K562 treated with DMSO at 1 percent for 4 hours (cell line): ENCODE data around the gene CEP126. TPM values are rescaled to one million over a fixed set of nuclear protein-coding genes. Genes with fewer than 3 reads are reported as not detected.

Experiments used
- total RNA-seq: library from RNA; unstranded; fragments of 300-600 nt; gene quantifications from 2 replicates; pipeline ENCODE4 v1.2.3, GENCODE V29; 2022; ENCODE audit not compliant: insufficient read depth

CEP126 gene, protein sequence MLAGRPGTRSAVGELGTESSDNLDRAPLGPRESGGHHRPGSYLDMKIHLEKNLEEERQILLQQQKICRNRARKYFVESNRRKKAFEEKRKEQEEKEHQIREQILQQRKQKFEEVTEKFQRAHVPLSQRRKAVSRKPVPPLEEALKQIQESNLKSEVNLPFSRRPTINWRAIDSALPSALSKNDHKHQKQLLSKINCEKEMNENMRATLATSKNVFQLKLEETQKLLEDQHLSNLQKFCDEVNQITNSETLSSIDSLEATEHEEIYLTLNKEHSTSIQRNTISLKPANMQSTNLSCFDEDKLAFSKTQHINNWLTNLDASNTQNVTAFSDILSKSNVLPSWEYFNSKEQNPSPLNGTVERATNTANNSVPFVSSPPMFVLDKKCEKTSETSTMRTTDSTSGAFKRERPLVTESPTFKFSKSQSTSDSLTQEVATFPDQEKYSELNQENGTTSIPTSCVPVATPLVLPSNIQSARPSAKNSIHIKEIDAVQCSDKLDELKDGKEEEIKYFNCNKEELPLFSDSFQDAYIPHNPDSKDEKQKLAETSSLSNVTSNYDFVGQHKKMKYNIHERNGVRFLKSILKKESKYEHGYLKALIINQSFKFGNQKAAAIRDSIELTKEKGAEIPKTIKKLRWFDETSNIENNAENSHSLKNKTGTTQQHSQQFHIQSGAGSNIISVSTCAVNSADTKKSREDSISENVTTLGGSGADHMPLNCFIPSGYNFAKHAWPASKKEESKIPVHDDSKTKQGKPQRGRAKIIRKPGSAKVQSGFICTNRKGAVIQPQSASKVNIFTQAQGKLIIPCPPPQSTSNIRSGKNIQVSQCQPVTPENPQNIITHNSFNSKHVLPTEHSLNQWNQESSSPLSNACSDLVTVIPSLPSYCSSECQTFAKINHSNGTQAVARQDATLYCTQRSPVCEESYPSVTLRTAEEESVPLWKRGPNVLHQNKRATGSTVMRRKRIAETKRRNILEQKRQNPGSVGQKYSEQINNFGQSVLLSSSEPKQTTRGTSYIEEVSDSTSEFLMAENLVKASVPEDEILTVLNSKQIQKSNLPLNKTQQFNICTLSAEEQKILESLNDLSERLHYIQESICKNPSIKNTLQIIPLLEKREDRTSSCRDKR
- total RNA-seq, result not detected in 2 replicates

DNA sequence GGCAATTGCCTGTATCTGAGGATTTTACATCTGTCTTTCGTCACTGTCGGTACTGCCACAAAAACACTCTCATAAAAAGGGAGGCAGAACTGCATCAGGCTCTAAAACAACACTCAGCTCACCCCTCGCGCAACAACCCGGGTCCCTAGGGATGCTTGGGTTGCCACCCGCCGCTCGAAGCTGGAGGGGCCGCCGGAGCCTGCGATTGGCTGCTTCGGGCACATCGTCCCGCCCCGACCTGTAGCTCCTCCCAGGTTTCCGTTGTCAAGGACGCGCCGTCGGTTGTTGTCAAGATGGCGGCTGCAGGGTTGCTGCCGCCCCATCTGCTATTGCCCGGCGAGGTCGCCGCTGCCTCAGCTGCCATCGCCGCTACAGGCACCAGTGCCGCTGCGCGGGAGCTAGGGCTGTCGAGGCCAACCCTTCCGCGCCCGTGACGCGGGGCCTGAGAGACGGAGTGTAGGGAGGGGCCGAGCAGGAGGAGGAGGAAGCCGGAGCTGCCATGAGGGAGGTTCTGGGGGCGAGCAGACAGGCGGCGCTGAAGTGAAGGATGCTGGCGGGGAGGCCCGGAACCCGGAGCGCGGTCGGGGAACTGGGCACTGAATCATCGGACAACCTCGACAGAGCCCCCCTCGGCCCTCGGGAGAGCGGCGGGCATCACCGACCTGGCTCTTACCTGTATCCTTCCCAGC lies at the start of gene CEP126:
Gene CEP126, plus strand, starts transcription at position 273 of the 689 bp plus-strand sequence. Its CDS starts 275 bp downstream, at position 548.

GRCh38 chr11:101916422-101916821 lies 1.6 kb downstream of the CEP126 start, which contains the start of gene ANGPTL5:
Gene ANGPTL5, minus strand, starts transcription at chr11:101916522. Its CDS starts 8,613 bp downstream, at chr11:101907909.

GRCh38 chr11:102047305-102047924 lies 132.6 kb downstream of the CEP126 start, which contains the start of gene CFAP300:
Gene CFAP300, plus strand, starts transcription at chr11:102047437. Its CDS starts 34 bp downstream, at chr11:102047471.

Other genes starting within 250 kb of the CEP126 start
- gene ANGPTL5, start 1.5 kb downstream of the CEP126 start, total RNA-seq, result not detected in 2 replicates
- not detected in 2 replicates for gene CFAP300, start 132.4 kb downstream of the CEP126 start, total RNA-seq
- not detected in 2 replicates for gene YAP1, start 195.4 kb downstream of the CEP126 start, total RNA-seq